Dedifferentiated amniotic fluid mesenchymal stem cell (primary cell): ENCODE results near the gene AK9.
"Not testable (repeated sequence)": the region's sequence is repeated elsewhere in the genome, so short reads cannot be mapped to it uniquely, and the experiment has no call there.

Experiments used
- DNase-seq: peaks from one replicate; pipeline ENCODE4 v3.0.0-alpha.2; 2016; ENCODE audit errors: extremely low spot score

The AK9 gene

DNA sequence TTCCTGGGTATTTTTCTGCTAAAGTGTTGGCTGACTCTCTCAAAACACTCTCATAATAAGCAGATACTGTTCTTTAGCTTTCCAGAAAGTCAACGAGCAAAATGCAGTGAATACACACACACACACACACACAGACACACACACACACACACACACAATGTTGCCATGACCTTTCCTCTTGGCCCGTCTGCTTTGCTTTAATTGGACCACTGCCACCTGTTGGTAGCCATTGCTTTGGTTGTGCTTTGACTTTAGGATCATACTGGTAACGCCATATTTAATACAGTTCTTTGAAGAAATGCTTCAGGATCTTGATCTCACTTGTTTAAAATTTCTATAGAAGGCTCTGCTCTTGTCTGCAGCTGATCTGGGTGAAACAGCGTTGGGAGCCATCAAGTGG lies 4.5 kb upstream of the AK9 start:
- no peak for DNase-seq

DNA sequence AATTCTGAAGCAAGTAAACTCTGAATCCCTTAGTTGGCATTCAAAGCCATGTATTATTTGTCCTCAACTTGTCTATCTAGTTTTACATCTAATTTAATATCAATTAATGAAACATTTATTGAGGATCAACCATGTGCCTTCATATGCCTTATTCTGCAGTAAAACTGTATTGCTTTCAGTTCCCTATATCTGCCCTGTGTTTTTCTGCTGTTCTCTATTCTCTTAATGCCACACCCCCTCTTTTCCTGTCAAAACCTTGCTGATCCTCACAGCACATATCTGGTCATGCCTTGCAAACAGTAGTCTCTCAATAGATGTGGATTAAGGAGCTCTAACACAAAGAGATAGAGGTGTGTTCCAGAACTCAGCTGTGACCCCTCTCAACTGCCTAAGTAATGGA lies 2.1 kb upstream of the AK9 start:
- no peak for DNase-seq

GRCh38 chr6:109690373-109690736 lies 647 bp downstream of the AK9 start:
- DNase-seq: no peak

GRCh38 chr6:109687271-109687761 lies 3.7 kb downstream of the AK9 start:
- DNase-seq: peak; percentile 51

GRCh38 chr6:109686566-109687265 lies 4.3 kb downstream of the AK9 start:
- DNase-seq: no peak

- not testable (repeated sequence) for DNase-seq
Observed at GRCh38 chr6:109678661-109679505, 12.1 kb downstream of the AK9 start.

- no peak for DNase-seq
Observed at GRCh38 chr6:109678240-109678639, 12.8 kb downstream of the AK9 start.

DNA sequence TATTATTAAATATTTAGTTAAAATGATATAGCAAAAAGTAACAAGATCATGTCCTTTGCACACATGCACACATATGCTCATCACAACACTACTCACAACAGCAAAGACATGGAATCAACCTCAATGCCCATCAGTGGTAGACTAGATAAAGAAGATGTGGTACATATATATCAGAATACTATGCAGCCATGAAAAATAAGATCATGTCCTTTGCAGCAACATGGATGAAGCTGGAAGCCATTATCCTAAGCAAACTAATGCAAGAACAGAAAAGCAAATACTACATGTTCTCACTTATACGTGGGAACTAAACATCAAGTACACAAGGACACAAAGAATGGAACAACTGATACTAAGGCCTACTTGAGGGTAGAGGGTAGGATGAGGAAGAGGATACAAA lies 14.3 kb downstream of the AK9 start:
- DNase-seq: no peak

GRCh38 chr6:109672839-109673238 lies 18.2 kb downstream of the AK9 start:
- no peak for DNase-seq

DNA sequence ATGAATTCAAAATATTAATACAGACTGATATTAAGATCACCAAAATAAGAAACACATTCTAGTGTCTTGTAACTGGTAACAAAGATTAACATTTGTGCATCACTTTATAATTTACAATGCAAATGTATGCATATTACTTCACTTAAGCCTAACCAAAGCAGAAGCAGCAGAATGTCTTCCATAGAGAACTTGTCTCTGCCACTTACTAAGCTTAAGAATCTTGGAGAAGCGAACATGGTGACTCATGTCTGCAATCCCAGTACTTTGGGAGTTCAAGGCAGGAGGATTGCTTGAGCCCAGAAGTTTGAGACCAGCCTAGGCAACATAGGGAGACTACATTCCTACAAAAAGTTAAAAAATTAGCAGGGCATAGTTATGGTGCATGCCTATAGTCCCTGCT lies 18.8 kb downstream of the AK9 start:
- DNase-seq: no peak

DNA sequence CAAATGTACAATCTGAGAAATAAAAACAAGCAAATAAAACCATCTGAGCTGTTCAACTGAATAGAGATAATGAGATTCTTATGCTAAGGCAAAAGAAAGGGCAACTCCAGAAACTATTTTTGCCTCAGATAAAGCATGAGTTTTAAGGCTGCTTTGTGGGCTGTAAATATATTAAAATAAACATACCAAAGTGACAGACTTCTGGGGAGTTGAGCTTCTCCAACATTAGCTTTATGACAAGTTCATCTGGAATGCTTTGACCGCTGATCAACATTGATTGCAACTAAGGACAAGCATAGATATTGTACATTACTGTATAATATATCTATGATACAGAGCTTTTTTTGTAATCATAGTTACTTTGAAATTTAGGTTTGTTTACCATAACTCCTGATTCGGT lies 19.3 kb downstream of the AK9 start:
- no peak for DNase-seq

DNA sequence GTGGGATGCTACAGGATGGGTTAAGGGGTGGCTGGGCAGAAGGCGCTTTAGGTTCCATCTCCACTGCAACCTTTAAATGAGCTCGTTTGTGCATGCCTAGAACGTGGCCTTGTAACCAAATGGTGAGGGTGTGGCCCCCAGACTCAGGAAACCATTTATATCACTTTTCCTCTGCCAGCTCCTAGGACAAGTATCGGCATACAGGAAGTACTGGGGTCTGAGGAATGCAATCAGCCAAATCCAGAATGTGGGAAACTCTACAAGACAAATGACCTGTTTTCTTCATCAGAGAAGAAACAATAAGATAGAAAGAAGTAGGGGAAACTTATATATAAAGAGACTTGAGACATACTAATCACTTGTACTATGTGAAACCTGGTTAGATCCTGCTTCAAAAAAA lies 21.2 kb downstream of the AK9 start:
- DNase-seq: no peak

GRCh38 chr6:109662192-109662591 lies 28.8 kb downstream of the AK9 start:
- DNase-seq: no peak

DNA sequence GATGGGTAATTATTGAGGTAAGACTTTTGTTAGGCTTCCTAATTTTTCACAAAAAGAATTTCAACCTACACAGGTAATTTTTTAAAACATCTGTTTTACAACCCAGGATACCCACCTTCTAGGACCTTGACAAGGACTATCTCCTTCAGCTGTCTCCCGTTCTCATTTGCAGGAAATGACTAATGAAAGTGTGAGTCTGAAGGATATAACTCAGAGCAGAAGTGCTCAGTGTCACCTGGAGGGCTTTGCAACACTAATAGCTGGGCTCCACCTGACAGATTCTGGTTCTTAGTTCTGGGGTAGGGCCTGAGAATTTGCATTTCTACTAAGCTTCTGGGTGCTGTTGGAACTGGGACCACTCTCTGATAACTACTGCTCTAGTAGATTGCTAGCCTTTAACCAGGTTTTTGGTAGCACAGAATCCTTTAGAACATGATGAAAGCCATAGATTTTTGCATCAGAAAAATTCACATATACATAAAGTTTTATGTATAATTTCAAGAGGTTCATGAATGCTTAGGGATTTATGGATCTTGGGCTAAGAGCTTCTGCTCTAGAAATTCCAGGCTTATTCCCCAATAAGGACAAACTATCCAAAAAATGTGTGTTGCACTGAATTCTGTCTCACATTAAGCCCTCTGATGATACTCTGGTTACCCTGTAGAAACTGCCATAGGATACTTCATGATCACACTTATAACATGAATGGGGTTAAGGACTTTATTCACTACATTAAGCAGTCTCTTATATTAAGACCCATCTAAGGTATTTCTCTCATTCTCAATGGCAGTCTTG lies 30.3 kb downstream of the AK9 start:
- no peak for DNase-seq

DNA sequence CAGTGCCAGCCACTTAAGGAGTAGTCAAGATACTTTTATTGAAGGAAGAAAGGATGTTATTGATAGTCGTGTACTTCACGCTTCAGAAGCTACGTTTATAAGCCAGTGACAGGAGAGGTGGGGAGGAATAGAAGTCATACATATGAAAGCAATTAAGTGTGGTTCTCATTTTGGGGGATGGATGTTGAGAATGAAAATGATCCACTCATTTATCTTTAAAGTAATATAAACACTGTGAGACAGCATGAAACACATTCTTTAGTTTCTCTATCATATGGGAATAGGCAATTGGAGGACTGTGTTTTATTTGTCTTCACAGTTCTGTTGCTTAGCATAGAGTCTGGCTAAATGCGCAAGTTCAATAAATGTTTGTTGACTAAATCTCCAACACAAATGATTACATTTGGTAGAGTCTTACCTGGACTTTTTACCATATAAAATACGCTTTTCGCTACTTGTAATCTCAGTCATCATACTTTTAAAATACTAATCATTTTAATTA lies 35.2 kb downstream of the AK9 start:
- DNase-seq: no peak

- no peak for DNase-seq
Observed at GRCh38 chr6:109653264-109653663, 37.7 kb downstream of the AK9 start.

DNA sequence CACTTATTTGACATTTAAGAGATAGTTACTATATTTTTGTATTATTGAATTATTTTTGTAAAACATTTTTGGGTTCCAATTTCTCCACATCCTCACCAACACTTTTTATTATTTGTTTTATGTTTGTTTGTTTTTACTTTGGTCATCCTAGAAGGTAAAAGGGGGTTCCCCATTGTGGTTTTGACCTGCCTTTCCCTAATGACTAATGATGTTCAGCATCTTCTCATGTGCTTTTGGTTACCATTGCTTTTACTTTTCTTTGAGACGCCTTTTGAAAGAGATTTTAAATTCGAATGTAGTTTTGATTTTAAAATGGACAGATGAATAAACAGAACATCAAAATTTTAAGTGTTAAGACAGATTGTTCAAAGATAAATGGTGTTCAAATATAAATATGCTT lies 46.9 kb downstream of the AK9 start:
- DNase-seq: no peak

GRCh38 chr6:109632405-109632804 lies 58.6 kb downstream of the AK9 start:
- DNase-seq: no peak

DNA sequence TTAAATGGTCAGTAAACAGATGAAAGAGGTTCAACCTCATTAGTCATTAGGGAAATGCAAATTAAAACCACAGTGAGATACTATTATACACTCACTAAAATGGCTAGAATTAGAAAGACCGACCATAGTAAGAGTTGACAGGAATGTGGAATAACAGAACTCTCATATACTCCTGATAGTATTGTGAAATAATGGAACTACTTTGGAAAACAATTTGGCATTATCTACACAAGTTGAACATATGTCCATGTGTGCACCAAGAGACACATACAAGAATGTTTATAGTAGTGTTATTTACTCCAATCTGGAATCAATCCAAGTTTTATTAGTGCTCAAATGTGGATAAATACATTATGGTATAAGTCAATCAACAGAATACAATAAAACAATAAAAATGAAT lies 59.6 kb downstream of the AK9 start:
- no peak for DNase-seq

- no peak for DNase-seq
Observed at GRCh38 chr6:109628158-109629000, 62.6 kb downstream of the AK9 start.

DNA sequence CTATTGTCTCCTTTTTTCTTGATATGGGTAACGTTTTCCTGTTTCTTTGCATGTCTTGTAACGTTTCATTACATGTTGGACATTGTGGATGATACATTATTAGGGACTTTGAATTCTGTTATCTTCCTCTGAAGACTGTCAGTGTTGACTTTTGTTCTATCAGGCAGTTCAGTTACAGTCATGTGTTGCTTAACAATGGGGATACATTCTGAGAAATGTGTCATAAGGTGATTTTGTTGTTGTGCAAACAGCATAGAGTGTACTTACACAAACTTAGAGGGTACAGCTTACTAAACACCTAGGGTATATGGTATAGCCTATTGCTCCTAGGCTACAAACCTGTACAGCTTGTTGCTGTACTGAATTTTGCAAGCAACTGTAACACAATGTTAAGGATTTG lies 64.7 kb downstream of the AK9 start:
- DNase-seq: no peak
